Measurements from ENCODE around the gene CYP4V2. TPM values are rescaled to one million over a fixed set of nuclear protein-coding genes. Genes with fewer than 3 reads are reported as not detected.
A peak's percentile ranks its signal among the peaks of the same experiment; 100 is the strongest.

Gene CYP4V2
- total RNA-seq, 4 donors from 2014 or later, result 9.7 to 22.5 (median 19.7) TPM

DNA sequence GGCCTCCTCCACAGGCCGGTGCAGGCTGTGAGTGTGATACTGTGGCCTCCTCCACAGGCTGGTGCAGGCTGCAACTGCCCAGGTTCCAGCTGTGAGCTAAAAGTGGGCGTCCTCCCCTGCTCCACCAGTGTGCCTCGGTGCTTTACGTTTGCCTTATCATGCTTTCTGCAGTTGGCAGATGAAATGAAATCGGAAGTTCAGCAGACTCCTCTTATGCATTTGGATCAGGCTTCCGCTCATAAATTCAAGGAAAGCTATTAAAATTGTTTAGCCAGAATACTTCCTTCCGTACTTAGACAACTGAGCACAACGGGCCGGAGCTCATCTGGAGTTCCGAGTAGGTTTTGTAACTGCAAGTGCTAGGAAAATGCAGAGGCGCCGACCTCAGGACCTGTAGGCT is 12.0 kb downstream of the CYP4V2 start:
- peak overlapping the region in 1 of 2 donors; percentile 26 for H3K4me3 ChIP-seq
- H3K4me1 ChIP-seq, result no peaks in the 10 kb centered on the region
- TF ChIP-seq, protein P1, sequence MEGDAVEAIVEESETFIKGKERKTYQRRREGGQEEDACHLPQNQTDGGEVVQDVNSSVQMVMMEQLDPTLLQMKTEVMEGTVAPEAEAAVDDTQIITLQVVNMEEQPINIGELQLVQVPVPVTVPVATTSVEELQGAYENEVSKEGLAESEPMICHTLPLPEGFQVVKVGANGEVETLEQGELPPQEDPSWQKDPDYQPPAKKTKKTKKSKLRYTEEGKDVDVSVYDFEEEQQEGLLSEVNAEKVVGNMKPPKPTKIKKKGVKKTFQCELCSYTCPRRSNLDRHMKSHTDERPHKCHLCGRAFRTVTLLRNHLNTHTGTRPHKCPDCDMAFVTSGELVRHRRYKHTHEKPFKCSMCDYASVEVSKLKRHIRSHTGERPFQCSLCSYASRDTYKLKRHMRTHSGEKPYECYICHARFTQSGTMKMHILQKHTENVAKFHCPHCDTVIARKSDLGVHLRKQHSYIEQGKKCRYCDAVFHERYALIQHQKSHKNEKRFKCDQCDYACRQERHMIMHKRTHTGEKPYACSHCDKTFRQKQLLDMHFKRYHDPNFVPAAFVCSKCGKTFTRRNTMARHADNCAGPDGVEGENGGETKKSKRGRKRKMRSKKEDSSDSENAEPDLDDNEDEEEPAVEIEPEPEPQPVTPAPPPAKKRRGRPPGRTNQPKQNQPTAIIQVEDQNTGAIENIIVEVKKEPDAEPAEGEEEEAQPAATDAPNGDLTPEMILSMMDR (IDR thresholded peaks at IDR 0.05), result no peak
- no peak for TF ChIP-seq POLR2A (IDR thresholded peaks at IDR 0.05)
- no peaks in the 10 kb centered on the region for H3K27me3 ChIP-seq
- no peaks in the 10 kb centered on the region for H3K9me3 ChIP-seq
- peak overlapping the region in 1 of 2 donors; percentile 66 for H3K27ac ChIP-seq
- intact Hi-C loops (cut with DNase I; ENCODE audit: low total_unique reads), result no loop called here
- H3K36me3 ChIP-seq, result no peaks in the 10 kb centered on the region
- peak in 1 of 2 donors; percentile 32 for DNase-seq

- intact Hi-C loops (cut with DNase I; ENCODE audit: low total_unique reads), result no loop called here
- Histone ChIP-seq H3K9me3 (no peaks in the 10 kb centered on the region), H3K36me3 (no peaks in the 10 kb centered on the region), H3K4me3 (peak overlapping the region in 1 of 2 donors; percentile 26), H3K4me1 (no peaks in the 10 kb centered on the region), H3K27ac (peak overlapping the region in 1 of 2 donors; percentile 66), H3K27me3 (no peaks in the 10 kb centered on the region)
- DNase-seq, result peak in 1 of 2 donors; percentile 50
- no peak for TF ChIP-seq POLR2A (IDR thresholded peaks at IDR 0.05)
- TF ChIP-seq, protein P1 (IDR thresholded peaks at IDR 0.05), result no peak
These were observed 12.8 kb downstream of the CYP4V2 start for GRCh38 chr4:186204103-186204559.

DNA sequence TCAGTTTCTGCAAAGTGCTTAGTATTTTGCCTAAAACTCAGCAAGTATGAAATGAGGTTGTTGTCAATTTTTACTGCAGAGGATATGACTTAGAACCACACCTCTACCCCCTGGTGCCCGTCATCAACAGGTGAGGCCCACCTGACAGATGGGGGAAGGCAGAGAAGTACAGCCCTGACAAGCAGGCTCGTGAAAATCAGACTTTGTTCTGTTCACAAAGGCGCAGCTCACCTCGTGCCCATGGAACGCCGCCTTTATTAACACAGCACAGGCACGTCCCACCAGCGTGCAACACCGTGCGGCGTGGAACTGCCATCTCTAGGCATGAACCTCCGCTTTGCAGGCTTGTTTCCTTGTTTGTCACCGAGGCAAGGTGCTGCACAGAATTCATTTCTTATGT is 13.3 kb downstream of the CYP4V2 start:
- no peak for DNase-seq
- TF ChIP-seq, protein P1 (IDR thresholded peaks at IDR 0.05), result no peak
- TF ChIP-seq POLR2A (IDR thresholded peaks at IDR 0.05), result no peak
- intact Hi-C loops (cut with DNase I; ENCODE audit: low total_unique reads), result no loop called here
- Histone ChIP-seq H3K4me1 (no peaks in the 10 kb centered on the region), H3K27me3 (no peaks in the 10 kb centered on the region), H3K36me3 (no peaks in the 10 kb centered on the region), H3K4me3 (peak overlapping the region in 1 of 2 donors; percentile 26), H3K9me3 (no peaks in the 10 kb centered on the region), H3K27ac (peak overlapping the region in 1 of 2 donors; percentile 66)

DNA sequence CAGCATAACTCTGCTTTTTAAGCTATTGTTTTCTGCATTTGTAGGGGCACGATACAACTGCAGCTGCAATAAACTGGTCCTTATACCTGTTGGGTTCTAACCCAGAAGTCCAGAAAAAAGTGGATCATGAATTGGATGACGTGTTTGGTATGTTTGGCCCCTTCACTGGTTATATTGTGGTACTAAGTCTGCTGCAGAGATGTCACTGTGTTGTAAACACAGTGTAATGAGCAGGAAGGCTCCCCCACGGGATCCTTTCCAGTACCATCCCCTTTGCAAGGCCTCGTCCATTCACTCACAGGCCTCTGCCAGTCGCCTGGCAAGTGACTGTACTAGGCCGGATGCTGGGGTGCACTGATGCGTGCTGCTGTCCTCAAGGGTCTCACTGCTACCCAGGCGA is 13.8 kb downstream of the CYP4V2 start:
- no peaks in the 10 kb centered on the region for H3K9me3 ChIP-seq
- TF ChIP-seq POLR2A (IDR thresholded peaks at IDR 0.05), result no peak
- TF ChIP-seq, protein P1 (IDR thresholded peaks at IDR 0.05), result no peak
- no peak overlapping the region for H3K27ac ChIP-seq
- H3K27me3 ChIP-seq, result no peaks in the 10 kb centered on the region
- no peak for DNase-seq
- no peaks in the 10 kb centered on the region for H3K36me3 ChIP-seq
- intact Hi-C loops (cut with DNase I; ENCODE audit: low total_unique reads), result no loop called here
- H3K4me1 ChIP-seq, result no peaks in the 10 kb centered on the region
- H3K4me3 ChIP-seq, result no peak overlapping the region

- no peaks in the 10 kb centered on the region for H3K27me3 ChIP-seq
- no peaks in the 10 kb centered on the region for H3K36me3 ChIP-seq
- no peaks in the 10 kb centered on the region for H3K4me1 ChIP-seq
- no peak overlapping the region for H3K4me3 ChIP-seq
- DNase-seq, result no peak
- no peaks in the 10 kb centered on the region for H3K9me3 ChIP-seq
- intact Hi-C loops (cut with DNase I; ENCODE audit: low total_unique reads), result no loop called here
- TF ChIP-seq POLR2A (IDR thresholded peaks at IDR 0.05), result no peak
- TF ChIP-seq, protein P1 (IDR thresholded peaks at IDR 0.05), result no peak
- no peak overlapping the region for H3K27ac ChIP-seq
These were observed 25.2 kb downstream of the CYP4V2 start for GRCh38 chr4:186216465-186217024.
